ENCODE measurements around the gene SLC23A2. TPM values are rescaled to one million over a fixed set of nuclear protein-coding genes. Genes with fewer than 3 reads are reported as not detected.
"Not testable (repeated sequence)": the region's sequence is repeated elsewhere in the genome, so short reads cannot be mapped to it uniquely, and the experiment has no call there.

SLC23A2 gene
- total RNA-seq, 1 donor from 2014 or later = 19.2 TPM

GRCh38 chr20:5040345-5040744 lies 39.0 kb upstream of the SLC23A2 start:
- Histone ChIP-seq H3K27ac (no peak overlapping the region), H3K4me3 (no peak overlapping the region), H3K9me3 (no peaks in the 10 kb centered on the region), H3K27me3 (ENCODE audit: low read depth) (no peaks in the 10 kb centered on the region), H3K36me3 (no peaks in the 10 kb centered on the region), H3K4me1 (no peaks in the 10 kb centered on the region)
- no peak for ATAC-seq
- no peak for TF ChIP-seq CTCF (IDR thresholded peaks at IDR 0.05)
- DNase-seq = no peak
- intact Hi-C loops (cut with DNase I) = no loop called here

DNA sequence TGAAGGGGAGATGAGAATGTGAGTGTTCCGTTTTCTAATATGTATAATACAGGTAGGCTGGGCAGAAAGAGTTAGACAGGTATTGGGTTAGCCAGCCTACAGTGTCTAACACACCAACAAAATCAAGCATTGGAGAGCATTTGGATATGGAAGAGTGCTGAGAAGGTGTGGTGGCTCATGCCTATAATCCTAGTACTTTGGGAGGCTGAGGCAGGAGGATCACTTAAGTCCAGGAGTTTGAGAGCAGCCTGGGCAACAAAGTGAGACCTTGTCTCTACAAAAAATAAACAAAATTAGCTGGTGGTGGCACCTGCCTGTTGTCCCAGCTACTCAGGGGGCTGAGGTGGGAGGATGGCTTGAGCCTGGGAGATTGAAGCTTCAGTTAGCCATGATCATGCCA lies 38.6 kb upstream of the SLC23A2 start:
- Histone ChIP-seq H3K27ac (no peak overlapping the region), H3K36me3 (no peaks in the 10 kb centered on the region), H3K4me3 (no peak overlapping the region), H3K9me3 (no peaks in the 10 kb centered on the region), H3K4me1 (no peaks in the 10 kb centered on the region), H3K27me3 (ENCODE audit: low read depth) (no peaks in the 10 kb centered on the region)
- ATAC-seq = no peak
- no peak for DNase-seq
- TF ChIP-seq CTCF (IDR thresholded peaks at IDR 0.05) = no peak
- intact Hi-C loops (cut with DNase I) = no loop called here

DNA sequence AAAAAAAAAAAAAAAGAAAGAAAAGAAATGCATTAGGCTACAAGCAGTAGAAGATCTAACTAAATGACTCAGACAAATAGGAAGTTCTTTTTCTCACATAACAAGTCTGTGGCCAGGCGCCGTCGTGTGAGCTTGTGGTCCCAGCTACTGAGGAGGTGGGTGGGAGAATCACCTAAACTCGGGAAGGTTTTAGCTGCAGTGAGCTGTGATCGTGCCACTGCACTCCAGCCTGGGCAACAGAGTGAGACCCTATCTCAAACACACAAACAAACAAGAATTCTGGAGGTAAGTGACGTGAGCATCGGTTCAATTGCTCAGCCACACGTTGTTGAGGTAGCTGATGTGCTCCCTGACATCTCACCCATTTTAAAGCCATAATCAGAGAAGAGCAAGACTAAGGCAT lies 37.9 kb upstream of the SLC23A2 start:
- H3K4me3 ChIP-seq = no peak overlapping the region
- no peak for TF ChIP-seq CTCF (IDR thresholded peaks at IDR 0.05)
- no peaks in the 10 kb centered on the region for H3K36me3 ChIP-seq
- DNase-seq (no peak), ATAC-seq (no peak)
- H3K9me3 ChIP-seq = no peaks in the 10 kb centered on the region
- no peaks in the 10 kb centered on the region for H3K4me1 ChIP-seq
- no peaks in the 10 kb centered on the region for H3K27me3 ChIP-seq (ENCODE audit: low read depth)
- no peak overlapping the region for H3K27ac ChIP-seq
- intact Hi-C loops (cut with DNase I) = no loop called here

DNA sequence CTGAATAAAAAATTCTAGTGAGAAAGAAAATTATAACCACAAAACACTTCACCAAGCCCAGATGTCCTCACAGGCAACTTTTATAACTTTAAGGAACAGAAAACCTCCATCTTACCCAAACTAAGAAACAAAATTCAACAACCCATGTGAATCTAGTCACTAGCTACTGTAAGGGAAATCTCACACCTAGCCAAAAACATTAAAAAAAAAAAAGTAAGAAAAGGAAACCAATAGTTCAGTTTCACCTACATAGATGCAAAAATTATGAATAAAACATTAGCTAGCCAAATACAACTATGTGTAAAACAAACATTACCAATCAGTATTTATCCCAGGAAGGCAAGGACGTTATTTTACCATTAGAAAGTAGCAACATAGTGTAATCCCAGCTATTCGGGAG lies 35.5 kb upstream of the SLC23A2 start:
- ATAC-seq (no peak), DNase-seq (no peak)
- intact Hi-C loops (cut with DNase I) = no loop called here
- Histone ChIP-seq H3K9me3 (no peaks in the 10 kb centered on the region), H3K27ac (no peak overlapping the region), H3K4me1 (no peaks in the 10 kb centered on the region), H3K27me3 (ENCODE audit: low read depth) (no peaks in the 10 kb centered on the region), H3K4me3 (no peak overlapping the region), H3K36me3 (no peaks in the 10 kb centered on the region)
- no peak for TF ChIP-seq CTCF (IDR thresholded peaks at IDR 0.05)

GRCh38 chr20:5035518-5035917 lies 34.2 kb upstream of the SLC23A2 start:
- H3K4me1 ChIP-seq; intact Hi-C loops (cut with DNase I); H3K36me3 ChIP-seq; H3K27ac ChIP-seq; H3K9me3 ChIP-seq; H3K4me3 ChIP-seq; H3K27me3 ChIP-seq (ENCODE audit: low read depth); DNase-seq; ATAC-seq: not testable (repeated sequence)

DNA sequence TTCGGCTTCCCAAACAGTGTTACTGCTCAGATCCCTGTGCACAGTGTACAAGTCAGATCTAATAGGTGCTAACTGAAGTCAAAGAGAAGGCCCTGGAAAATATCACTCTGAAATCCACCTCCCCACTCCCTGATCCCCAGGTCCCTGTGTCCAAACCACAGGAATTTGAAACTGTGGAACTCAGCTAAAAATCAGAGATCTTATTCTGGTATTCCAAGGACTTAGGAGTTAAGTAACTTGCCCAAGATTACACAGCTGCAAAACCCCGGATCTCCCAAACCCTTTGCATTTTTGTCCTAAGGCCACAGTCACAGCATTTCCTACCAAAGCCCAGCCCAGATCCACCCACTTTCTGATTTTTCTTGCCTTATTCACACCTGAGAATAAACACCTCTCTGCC lies 32.3 kb upstream of the SLC23A2 start:
- no peaks in the 10 kb centered on the region for H3K4me1 ChIP-seq
- intact Hi-C loops (cut with DNase I) = no loop called here
- no peak overlapping the region for H3K27ac ChIP-seq
- H3K36me3 ChIP-seq = no peaks in the 10 kb centered on the region
- DNase-seq (no peak), ATAC-seq (no peak)
- H3K4me3 ChIP-seq = no peak overlapping the region
- H3K9me3 ChIP-seq = no peaks in the 10 kb centered on the region
- no peak for TF ChIP-seq CTCF (IDR thresholded peaks at IDR 0.05)
- no peaks in the 10 kb centered on the region for H3K27me3 ChIP-seq (ENCODE audit: low read depth)

- H3K27ac ChIP-seq; H3K4me1 ChIP-seq; H3K27me3 ChIP-seq (ENCODE audit: low read depth); H3K4me3 ChIP-seq; H3K36me3 ChIP-seq; H3K9me3 ChIP-seq; intact Hi-C loops (cut with DNase I); DNase-seq; ATAC-seq: not testable (repeated sequence)
Observed at GRCh38 chr20:5031701-5032100, 30.4 kb upstream of the SLC23A2 start.

All from lower lobe of right lung (tissue), 2 donors.